Fibroblast of pulmonary artery (primary cell): Measurements from ENCODE around the gene TOE1.
"Not testable (repeated sequence)": the region's sequence is repeated elsewhere in the genome, so short reads cannot be mapped to it uniquely, and the experiment has no call there.

Source experiments
- DNase-seq: peaks from one replicate; pipeline ENCODE4 v3.0.0-alpha.2; 2010; ENCODE audit warnings: low read depth
- H3K4me3 ChIP-seq: replicated peaks from 2 replicates; pipeline ENCODE4 v1.5.1; 2011; ENCODE audit warnings: low read depth, mild to moderate bottlenecking, control low read depth, low read length, moderate library complexity
- TF ChIP-seq, protein P1 (sequence below): IDR thresholded peaks from 2 replicates; pipeline ENCODE4 v1.5.1; 2011; ENCODE audit warnings: mild to moderate bottlenecking, control low read depth, low read length, inconsistent platforms; ENCODE audit errors: missing control alignments

The TOE1 gene

DNA sequence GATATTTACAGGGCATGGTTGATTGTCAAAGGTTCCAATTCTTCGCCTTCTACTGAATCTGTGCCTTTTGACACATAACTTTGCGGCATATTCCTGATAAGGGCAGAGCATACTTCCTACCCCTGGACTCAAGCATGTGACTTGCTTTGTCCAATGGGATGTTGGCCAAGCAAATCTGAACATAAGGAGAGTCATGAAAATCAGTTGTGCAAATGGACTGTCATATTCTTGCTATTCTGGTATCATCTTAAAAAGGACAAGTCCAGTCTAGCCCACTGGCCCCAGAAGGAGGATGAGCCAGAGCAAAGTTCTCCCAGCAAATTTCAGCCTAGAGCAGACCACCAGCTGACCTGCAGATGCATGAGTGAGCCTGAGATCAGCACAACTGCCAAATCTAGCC, 41.3 kb downstream of the TOE1 start:
- no peak overlapping the region for H3K4me3 ChIP-seq
- TF ChIP-seq, protein P1, sequence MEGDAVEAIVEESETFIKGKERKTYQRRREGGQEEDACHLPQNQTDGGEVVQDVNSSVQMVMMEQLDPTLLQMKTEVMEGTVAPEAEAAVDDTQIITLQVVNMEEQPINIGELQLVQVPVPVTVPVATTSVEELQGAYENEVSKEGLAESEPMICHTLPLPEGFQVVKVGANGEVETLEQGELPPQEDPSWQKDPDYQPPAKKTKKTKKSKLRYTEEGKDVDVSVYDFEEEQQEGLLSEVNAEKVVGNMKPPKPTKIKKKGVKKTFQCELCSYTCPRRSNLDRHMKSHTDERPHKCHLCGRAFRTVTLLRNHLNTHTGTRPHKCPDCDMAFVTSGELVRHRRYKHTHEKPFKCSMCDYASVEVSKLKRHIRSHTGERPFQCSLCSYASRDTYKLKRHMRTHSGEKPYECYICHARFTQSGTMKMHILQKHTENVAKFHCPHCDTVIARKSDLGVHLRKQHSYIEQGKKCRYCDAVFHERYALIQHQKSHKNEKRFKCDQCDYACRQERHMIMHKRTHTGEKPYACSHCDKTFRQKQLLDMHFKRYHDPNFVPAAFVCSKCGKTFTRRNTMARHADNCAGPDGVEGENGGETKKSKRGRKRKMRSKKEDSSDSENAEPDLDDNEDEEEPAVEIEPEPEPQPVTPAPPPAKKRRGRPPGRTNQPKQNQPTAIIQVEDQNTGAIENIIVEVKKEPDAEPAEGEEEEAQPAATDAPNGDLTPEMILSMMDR = no peak
- DNase-seq = peak; percentile 2

DNA sequence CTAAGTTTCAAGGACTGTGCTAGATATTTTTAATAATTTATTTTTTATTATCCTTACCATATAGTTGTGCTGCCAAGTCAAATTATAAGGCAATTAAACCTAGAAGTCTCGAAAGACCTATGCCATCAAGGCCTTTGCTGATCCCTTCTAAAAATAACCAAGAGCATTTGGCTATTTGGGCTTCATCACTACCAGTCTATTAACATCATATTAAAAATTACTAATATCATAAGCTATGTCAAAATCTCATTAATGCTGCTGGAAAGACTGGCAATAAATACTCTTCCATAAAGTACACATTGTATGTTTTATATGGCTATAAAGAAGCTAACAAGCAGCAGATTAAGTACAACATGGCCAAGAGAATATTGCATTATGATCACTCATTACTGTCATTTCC, 43.2 kb downstream of the TOE1 start:
- H3K4me3 ChIP-seq = no peak overlapping the region
- no peak for DNase-seq
- TF ChIP-seq, protein P1 = no peak

DNA sequence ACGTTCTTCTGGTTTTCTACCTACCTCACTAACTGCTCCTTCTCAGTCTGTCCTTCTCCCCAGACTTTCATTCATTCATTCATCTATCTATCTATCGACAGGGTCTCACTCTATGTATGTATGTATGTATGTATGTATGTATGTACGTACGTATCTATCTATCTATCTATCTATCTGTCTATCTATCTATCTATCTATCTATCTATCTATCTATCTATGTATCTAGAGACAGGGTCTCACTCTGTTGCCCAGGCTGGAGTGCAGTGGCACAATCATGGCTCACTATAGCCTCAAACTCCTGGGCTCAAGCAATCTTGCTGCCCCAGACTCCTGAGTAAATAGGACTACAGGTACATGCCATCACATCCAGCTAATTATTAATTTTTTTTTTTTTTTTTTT, 44.2 kb downstream of the TOE1 start:
- DNase-seq = not testable (repeated sequence)

DNA sequence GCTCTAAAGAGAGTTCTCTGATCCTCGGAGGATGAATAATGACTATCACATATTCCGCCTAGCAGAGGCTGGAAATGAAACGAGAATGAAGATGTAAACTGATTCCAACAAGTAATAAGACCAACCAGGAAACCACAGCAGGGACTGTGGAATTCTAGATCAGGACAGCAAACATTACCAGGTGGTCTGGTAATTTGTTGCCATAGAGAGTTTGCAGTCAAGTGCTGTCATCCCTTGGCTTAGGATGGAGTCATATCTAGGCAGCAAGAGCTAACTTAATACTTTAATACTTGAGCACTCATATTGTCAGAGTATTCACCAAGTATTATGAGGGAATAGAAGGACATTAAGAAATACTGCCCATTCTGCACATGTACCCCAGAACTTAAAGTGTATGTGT, 45.3 kb downstream of the TOE1 start:
- no peak overlapping the region for H3K4me3 ChIP-seq
- TF ChIP-seq, protein P1 = no peak
- no peak for DNase-seq

More for the DNA sequence above, 44.2 kb downstream of the TOE1 start:
- H3K4me3 ChIP-seq = not testable (repeated sequence)

DNA sequence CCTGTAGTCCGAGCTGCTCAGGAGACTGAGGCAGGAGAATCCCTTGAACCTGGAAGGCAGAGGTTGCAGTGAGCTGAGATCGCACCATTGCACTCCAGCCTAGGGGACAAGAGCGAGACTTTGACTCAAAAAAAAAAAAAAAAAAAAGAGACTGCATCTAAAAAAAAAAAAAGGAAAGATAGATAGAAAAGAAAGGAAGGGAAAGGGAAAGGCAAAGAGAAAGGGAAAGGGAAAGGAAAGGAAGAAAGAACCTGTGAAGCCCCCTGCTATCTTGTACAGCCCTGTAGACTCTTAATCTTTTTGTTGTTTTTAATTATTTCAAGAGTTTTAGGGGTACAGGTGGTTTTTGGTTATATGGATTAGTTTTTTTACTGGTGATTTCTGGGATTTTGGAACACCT, 46.2 kb downstream of the TOE1 start:
- no peak for DNase-seq
- H3K4me3 ChIP-seq = no peak overlapping the region
- TF ChIP-seq, protein P1 = no peak
